Raji (cell line): ENCODE results near the gene AOPEP.

Experiments used
- POLR2A ChIP-seq: IDR thresholded peaks from 2 replicates; pipeline ENCODE4 v1.6.1; 2011; ENCODE audit warnings: low read depth, low read length, control low read depth; ENCODE audit not compliant: insufficient read depth

The AOPEP gene

DNA sequence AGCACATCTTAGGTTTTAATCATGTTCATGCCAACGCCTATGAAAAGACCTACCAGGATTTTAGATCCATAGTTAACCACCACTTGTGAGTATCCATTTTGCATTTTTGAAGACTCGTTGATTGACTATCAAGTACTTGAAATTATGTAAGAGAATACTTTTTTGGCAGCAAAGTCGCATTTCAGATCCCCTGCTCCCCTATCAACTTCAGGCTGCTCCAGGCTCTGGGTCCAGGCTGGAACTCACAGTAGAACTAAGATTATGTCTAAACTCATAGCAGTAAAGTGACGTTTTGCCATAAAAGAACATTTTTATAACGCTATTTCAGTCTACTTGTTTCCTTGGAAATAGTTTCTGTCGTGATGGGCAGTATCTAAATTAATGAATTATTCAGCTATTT lies 323.3 kb downstream of the AOPEP start:
- TF ChIP-seq POLR2A = no peak

- no peak for TF ChIP-seq POLR2A
These were observed 327.4 kb downstream of the AOPEP start for GRCh38 chr9:95053611-95054570.

DNA sequence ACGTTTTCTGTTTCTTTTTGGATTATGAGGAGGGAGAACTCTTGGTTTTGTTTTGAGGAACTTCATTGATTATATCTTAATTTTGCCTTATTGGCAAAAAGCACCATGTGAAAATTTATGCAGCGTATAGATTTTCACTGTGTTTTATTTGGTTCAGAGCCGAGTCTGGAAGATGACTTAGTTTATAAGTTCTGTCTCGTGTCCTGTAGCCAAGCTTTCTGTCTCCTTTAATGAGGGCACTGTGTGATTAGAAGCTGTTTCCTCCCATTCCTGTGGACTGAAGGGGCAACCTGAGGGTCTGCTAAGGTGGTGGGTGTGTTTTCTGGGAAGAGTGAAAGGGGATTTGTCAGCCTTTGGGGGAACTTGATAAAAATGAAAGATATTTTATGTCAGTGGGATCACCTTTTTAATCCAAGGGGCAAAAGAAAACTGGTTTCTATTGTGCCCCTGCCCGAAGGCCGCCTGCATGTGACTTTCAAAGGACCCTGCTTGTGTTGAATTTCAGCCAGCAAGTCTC lies 328.9 kb downstream of the AOPEP start:
- TF ChIP-seq POLR2A = no peak

GRCh38 chr9:95055851-95056551 lies 329.5 kb downstream of the AOPEP start:
- no peak for TF ChIP-seq POLR2A

- no peak for TF ChIP-seq POLR2A
These were observed 330.6 kb downstream of the AOPEP start for GRCh38 chr9:95057101-95057500.

- TF ChIP-seq POLR2A = no peak
These were observed 331.8 kb downstream of the AOPEP start for GRCh38 chr9:95058121-95058785.

- no peak for TF ChIP-seq POLR2A
These were observed 332.4 kb downstream of the AOPEP start for GRCh38 chr9:95058795-95059386.

- no peak for TF ChIP-seq POLR2A
These were observed 333.7 kb downstream of the AOPEP start for GRCh38 chr9:95060234-95060633.

DNA sequence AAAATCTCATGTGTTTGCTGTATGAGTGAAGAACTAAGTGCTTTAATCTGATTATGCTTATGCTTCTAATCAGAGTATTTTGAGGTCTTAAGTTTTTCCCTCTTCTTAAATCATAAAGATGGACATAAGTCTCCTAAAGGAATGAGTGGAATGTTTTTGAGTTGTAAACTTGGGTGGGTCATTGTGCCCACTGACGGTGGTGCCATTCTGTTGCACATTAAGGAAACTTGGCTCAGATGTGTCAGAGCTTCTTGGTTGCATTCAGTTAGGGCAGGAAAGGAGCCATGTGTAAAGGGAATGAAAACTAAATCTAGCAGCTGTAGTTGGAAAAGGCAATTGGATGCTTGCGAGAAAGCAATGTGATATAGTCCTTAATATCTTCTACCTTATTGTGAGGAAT lies 334.4 kb downstream of the AOPEP start:
- no peak for TF ChIP-seq POLR2A

- TF ChIP-seq POLR2A = no peak
These were observed 335.6 kb downstream of the AOPEP start for GRCh38 chr9:95061916-95062595.

GRCh38 chr9:95062596-95063065 lies 336.1 kb downstream of the AOPEP start:
- TF ChIP-seq POLR2A = no peak

DNA sequence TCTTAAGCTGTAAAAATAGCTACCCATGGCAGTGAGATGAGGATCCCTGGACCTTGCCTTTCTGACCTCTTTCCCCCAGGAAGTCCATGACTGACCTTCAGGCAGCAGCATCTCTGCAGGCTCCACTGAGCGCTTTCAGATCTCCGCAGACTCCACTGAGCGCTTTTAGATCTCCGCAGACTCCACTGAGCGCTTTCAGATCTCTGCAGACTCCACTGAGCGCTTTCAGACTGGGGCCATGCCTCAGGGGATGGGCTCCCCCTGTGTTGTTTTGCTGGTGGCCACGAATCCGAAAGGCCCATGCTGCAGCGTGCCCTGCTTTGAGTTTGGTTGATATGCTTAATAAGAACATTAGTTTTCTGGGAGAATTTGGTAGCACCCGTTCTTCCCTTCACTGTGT lies 336.8 kb downstream of the AOPEP start:
- TF ChIP-seq POLR2A = no peak

GRCh38 chr9:95065224-95065623 lies 338.7 kb downstream of the AOPEP start:
- TF ChIP-seq POLR2A = no peak

GRCh38 chr9:95067057-95067456 lies 340.6 kb downstream of the AOPEP start:
- no peak for TF ChIP-seq POLR2A

DNA sequence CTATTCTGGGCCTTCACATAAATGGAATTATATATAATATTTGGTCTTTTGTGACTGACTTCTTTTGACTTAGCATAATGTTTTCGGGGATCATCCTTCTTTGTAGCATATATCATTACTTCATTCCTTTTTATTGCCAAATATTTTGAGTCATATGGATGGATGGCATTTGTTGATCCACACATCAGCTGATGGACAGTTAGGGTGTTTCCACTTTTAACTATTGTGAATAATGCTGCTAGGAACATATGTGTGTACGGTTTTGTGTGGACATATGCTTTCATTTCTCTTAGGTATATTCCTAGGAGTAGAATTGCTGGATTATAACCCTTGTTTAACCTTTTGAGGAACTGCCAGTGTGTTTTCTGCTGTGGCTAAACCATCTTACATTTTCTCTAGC lies 341.4 kb downstream of the AOPEP start:
- TF ChIP-seq POLR2A = no peak

DNA sequence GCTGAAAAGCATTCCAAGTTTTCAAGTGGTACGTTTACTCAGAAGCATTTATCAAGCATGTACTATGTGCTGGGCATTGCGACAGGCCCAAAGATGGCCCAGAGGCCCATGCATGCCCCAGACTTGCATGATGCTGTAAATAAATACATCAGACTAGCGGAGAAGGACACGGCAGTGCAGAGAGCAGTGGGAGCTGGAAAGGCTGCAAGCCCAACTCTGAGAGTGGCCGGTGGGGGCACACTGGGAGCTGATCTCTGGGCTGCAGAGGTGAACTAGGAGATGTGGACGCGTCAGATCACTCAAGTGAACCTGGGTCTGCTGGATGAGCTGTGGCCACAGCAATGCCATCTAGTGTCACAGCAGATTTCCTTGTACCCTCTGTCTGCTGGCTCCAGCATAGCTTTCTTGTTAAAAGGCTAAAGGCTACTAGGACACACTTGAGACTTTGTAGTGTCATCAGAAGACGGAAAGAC lies 344.1 kb downstream of the AOPEP start:
- no peak for TF ChIP-seq POLR2A
